Suppressor macrophage (primary cell): ENCODE results near the gene ANKIB1.

ENCODE experiments used
- DNase-seq, 4 experiments: peaks; one replicate each; pipeline ENCODE4 v3.0.0-alpha.2; 2020 to 2022

ANKIB1 gene

DNA sequence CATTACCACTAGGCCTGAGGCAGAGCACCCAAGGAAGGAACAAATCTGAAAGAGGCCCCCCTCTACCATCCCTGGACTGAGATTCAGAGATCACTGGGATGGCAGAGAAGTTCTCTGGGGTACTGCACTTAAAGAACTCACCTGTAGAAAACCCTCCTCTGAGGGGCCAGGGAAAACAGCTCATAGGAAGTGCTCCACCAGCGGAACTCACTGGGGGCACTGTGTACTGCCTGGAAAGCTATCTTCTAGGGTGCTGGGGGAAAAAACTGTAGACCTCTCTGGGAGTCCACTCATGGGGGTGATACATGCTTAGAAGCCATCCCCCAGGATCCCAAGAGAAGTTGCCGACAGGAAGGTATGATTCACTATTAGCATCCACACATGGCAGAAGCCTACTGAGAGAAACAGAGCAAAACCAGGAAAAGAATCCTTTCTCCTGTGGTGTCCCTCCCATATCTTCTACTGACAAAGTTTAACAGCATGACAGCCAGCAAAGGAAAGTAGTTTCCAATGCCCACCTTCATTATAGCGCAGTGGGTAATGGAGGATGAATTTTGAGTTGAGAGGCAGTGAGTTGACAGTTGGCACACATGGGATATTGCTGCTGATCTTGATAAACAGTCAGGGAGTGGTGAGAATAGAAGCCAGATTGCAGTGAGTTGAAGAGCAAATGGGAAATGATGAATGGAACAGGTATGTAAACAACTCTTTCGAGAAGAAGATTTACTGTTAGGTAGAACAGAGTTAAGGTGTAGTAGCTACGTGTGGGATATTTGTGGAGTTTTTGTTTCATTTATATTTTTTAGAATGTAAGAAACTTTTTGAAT lies 20.9 kb downstream of the ANKIB1 start:
- DNase-seq: no peak

DNA sequence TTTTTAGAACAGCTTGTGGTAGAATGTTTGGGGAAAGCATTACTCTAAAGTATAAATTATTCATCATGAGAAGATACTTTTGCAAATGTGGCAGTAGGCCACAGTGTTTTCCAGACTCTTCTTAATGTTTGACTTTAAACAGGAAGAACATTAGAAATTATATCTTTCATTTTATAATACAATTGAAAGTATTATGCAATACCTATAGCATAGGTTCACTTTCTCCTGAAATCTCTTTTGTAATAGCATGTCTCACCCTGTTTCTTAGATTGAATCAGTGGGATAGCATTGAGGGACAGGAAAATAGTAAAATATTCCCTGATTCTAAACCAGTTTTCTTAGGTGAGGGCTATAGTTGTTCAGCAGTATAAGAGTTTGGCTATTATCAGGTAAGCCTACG lies 23.1 kb downstream of the ANKIB1 start:
- no peak for DNase-seq

- DNase-seq: no peak
Observed at GRCh38 chr7:92275327-92275726, 29.6 kb downstream of the ANKIB1 start.

GRCh38 chr7:92276460-92276864 lies 30.7 kb downstream of the ANKIB1 start:
- no peak for DNase-seq

DNA sequence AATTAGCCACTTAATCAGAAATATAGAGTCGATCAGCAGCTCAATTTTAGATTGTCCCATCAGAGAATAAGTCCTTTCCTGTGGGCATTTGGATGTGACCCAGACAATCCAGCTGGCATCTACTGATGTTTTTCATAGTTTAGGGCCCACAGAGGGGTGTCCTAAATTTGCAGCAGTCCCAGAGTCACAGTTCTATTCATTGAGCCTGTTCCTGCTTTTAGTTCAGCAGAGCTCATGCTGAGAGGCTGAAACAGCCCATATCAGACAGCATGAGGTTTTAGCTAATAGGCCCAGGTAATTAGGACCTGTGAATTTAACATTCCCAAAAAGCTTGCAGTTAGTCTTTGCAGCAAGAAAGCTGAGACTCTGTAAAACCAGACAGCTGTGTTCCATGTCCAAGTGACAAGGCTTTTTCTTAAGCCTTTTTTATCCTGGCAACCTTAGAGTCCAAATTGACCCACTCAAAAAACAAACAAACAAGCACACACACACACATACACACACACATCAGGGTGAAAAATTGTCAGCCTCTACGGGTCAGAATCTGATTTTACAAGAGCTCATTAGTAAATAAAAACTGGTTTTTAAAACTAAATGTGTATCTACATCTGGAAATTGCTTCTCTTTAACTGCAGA lies 33.7 kb downstream of the ANKIB1 start:
- no peak for DNase-seq

- no peak for DNase-seq
Observed at GRCh38 chr7:92281031-92281430, 35.3 kb downstream of the ANKIB1 start.

DNA sequence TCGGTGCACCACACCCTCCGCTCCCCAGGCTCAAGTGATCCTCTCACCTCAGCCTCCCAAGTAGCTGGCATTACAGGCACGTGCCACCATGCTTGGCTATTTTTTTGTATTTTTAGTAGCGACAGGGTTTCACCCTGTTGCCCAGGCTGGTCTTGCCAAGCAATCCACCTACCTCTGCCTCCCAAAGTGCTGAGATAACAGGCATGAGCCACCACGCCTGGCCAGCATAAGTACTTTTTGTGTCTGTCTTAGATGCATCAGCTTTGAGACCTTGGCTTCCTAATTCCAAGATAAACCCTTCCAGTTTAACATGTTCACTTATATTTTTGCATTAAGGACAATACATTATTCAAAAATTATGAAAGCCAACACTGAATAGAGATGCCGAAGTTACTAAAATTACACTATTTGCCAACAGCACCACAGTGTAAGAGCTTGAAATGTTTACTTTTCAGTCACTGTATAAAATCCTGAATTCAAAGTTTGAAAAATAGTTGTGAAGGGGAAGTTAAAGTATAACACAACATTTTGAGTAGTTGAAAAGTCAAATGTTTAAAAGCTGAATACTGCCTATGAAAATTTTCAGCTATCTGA lies 36.5 kb downstream of the ANKIB1 start:
- no peak for DNase-seq

- DNase-seq: no peak
Observed at GRCh38 chr7:92282930-92283329, 37.2 kb downstream of the ANKIB1 start.

GRCh38 chr7:92289321-92289720 lies 43.5 kb downstream of the ANKIB1 start:
- DNase-seq: no peak

GRCh38 chr7:92292981-92293380 lies 47.2 kb downstream of the ANKIB1 start:
- no peak for DNase-seq

DNA sequence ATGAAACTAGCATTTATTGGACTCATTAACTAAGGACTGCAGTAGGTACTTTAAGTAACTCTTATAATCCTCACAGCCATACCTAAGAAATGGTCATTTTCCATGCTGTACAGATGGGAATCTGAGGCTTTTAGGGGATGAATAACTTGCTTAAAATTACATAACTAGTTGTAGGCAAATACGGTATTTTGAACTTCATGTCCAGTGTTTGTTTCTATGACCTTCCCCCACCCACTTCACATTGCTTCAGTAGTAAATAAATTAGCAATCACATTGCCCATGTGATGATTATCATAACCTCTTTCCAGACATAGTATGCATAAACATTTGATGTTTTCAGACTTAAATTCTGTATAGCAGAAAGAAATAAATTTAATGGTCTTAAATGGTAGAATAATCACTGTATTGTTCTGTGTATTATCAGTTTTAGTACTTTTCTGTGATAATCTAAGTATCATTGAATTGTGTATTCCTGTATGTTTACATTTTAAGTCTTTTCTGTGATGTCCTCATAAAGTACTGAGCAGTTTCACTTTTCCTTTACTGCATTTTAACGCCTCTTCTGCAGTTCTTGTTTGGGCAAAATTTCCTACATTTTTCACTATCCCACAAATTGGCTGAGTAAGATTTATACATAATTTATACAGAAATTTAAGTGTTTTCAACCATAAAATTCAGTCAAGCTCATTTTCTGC lies 48.3 kb downstream of the ANKIB1 start:
- peak in 1 of 4 experiments; percentile 3 for DNase-seq

DNA sequence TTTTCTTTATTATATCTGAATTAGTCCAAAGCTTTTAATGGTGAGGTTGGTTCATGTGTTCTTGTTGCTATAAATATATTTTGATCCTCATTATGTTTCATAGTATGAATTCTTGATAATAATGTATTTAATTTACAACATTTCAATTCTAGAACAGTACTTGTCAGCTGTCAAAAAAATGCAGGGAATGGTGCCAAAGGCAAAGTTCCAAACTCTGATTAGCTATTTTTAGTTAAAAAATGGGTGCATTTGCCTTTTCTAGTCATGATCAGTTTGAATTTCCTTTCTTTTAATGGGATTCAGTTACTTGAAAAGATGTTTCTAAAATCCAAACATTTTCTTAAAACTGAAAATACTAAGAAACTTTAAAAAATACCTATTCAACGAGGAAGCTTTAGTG lies 49.6 kb downstream of the ANKIB1 start:
- no peak for DNase-seq

DNA sequence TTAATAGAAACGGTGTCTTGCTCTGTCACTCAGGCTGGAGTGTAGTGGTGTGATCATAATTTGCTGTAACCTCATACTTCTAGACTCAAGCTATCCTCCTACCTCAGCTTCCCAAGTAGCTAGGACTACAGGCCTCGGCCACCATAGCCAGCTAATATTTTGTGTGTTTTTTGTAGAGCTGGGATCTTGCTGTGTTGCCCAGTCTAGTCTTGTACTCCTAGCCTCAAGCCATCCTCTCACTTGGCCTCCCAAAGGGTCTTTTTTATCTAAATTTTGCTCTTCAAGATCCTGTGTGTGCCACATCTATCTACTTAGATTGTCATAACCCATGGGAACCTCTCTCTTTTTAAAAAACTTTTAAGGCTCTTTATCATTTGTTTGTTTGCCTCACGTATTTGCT lies 50.5 kb downstream of the ANKIB1 start:
- no peak for DNase-seq

DNA sequence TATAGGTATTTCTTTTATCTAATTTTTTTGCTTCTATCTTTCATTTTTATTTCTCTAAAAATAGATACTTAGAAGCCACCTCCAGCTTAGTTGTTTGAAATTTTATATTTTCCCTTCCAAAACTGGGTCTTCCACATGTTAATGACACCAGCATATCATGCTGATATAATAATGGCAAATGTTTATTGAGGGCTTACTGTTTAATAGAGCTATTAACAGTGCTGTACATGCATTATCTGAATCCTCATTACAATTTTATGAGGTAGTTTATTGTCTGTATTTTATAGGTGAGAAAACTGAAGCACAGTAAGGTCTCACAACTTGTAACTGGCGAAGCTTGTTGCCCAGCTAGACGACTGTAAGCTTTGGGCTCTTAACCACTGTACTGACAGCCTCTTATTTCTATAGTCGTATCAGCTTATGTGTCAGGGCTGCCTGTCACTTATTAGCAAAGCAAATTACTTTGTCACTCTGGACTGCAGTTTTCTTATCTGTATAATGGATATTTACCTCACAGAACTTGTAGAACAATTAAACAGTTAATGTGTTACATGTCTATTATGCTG lies 51.2 kb downstream of the ANKIB1 start:
- no peak for DNase-seq

DNA sequence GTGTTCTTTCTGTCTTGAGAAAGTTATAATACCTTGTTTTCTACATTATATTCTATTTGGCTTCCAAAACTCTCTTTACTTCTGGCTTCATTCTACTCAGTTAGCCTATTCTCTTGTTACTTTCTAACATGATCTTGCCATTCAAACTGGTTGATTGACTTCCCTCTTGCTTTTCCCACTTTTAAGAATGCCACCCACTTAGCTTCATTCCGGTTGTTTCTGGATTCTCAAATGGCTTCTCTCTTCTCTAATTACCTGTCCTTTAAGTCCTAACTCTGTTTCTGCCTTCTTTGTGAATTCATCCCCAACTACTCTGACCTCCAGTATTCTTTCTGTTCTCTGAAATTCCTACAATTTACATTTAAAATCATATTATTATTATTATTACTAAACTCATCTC lies 52.0 kb downstream of the ANKIB1 start:
- DNase-seq: no peak

GRCh38 chr7:92303761-92304160 lies 58.0 kb downstream of the ANKIB1 start:
- no peak for DNase-seq

DNA sequence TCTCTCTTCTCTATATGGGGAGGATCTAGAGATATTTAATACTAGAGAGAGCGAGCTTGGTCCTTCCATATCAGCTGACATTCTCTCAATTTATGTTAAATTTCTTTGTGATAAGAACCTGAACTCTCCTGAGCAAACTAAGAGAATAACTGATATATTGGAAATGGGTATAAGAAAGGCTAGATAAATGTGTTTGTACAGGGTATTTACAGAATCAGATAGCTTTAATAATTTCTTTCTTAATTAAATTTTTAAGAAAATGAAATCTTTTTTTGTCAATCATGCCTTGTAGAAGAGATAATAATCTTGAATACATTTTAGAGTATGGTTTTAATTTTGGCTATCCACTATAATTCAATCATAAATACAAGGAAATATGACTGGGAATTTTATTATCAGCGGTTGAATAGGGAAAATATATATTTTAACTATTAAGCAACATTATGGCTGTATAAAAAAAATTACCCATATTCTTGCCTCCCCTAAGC lies 58.7 kb downstream of the ANKIB1 start:
- no peak for DNase-seq

GRCh38 chr7:92306153-92306552 lies 60.4 kb downstream of the ANKIB1 start:
- DNase-seq: no peak

DNA sequence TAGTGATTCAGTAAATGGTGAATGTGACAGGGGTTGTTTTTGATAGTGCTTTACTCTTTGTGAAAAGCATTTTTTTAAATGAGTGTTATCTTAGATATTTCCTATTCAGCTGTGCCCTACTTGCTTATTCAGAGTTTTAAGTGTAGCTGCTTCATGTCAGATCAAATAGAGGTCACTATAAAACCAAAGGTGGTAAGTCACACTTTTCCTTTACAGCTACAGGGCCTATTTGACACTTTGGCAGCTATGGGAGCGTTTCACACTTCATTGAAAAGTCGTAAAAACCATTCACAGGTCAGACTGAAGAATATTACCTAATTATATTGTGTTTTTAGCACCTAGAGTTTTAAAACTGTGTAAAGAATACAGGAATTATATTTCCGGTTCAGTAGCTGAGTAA lies 67.3 kb downstream of the ANKIB1 start:
- no peak for DNase-seq

DNA sequence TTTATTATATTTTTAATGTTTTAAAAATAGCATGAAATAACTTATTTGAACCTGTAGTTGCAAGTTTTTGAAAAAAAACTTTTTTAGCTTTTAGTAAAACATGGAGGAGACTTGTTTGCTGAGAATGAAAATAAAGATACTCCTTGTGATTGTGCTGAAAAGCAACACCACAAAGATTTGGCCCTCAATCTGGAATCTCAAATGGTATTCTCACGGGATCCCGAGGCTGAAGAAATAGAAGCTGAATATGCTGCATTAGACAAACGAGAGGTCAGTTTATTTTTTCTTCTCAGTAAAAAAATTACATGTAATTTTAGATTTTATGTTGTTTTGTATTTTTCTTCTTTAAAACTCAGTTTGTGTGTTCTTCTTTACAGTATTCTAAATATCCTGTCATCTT lies 73.5 kb downstream of the ANKIB1 start:
- DNase-seq: no peak

DNA sequence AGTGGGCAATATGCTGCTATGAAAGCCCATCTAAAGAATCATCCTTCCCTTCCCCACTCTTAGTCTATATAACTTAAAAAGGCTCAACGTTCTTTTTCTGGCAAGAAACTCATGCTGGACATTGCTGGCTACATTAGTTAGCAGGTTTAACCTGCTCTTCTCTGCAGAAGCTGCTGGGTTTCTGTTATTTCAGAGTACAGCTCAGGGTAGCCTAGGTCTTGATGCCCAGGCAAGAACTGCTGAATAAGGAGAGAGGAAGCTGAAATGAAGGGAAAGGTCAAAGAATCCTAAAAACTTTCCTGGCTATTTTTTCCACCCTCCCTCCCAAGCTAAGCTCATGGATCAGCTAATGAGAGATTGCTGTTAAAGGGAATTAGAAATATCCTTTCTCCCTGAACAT lies 79.4 kb downstream of the ANKIB1 start:
- no peak for DNase-seq

DNA sequence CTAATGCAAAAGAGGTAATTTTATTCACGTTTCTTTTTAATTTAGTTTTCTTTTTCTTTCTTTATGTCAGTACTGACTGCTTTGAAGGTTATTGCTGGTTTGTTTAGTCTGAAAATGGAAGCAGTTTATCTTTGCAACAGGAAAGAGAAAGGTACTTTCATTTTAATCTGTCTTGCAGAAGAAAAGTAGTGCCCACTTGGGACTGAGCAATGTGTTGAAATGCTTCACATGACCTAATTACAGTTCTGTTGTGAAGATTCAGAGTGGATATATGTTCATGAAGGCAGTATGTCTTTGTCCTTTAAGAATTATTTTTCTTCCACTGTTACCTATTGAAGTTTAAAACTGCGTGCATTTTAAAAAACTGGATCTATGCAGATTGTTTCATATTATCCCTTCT lies 80.1 kb downstream of the ANKIB1 start:
- DNase-seq: peak in 2 of 4 experiments; percentile 20 to 25
